ENCODE results near the gene SMARCAD1. TPM values are rescaled to one million over a fixed set of nuclear protein-coding genes. Genes with fewer than 3 reads are reported as not detected.

The SMARCAD1 gene
- total RNA-seq, 4 donors from 2014 or later, result 14.2 to 27.7 (median 18.4) TPM

GRCh38 chr4:94160774-94161173, 46.9 kb upstream of the SMARCAD1 start:
- in situ Hi-C loops (cut with MboI; ENCODE audit: low pct_ligation_motif_present in 1 of 4, low pct_unique_long_range_greater_than_20kb in 1 of 4, low sequenced_read_pairs in 3 of 4) (no loop called here), intact Hi-C loops (cut with DNase I; ENCODE audit: low total_unique reads) (no loop called here)
- DNase-seq, result no peak
- 92 to 100% methylated on average over 4 of the region's 4 CpGs for WGBS, 2 donors (ENCODE audit: low coverage in 1 of 2)
- H3K36me3 ChIP-seq, result no peaks in the 10 kb centered on the region
- TF ChIP-seq EP300 (IDR thresholded peaks at IDR 0.05; ENCODE audit: low read depth), result no peak
- TF ChIP-seq, protein P1, sequence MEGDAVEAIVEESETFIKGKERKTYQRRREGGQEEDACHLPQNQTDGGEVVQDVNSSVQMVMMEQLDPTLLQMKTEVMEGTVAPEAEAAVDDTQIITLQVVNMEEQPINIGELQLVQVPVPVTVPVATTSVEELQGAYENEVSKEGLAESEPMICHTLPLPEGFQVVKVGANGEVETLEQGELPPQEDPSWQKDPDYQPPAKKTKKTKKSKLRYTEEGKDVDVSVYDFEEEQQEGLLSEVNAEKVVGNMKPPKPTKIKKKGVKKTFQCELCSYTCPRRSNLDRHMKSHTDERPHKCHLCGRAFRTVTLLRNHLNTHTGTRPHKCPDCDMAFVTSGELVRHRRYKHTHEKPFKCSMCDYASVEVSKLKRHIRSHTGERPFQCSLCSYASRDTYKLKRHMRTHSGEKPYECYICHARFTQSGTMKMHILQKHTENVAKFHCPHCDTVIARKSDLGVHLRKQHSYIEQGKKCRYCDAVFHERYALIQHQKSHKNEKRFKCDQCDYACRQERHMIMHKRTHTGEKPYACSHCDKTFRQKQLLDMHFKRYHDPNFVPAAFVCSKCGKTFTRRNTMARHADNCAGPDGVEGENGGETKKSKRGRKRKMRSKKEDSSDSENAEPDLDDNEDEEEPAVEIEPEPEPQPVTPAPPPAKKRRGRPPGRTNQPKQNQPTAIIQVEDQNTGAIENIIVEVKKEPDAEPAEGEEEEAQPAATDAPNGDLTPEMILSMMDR (IDR thresholded peaks at IDR 0.05), result no peak
- no peak for TF ChIP-seq POLR2A (IDR thresholded peaks at IDR 0.05)
- TF ChIP-seq POLR2AphosphoS5 (IDR thresholded peaks at IDR 0.05), result no peak
- no peaks in the 10 kb centered on the region for H3K27me3 ChIP-seq
- no peak overlapping the region for H3K4me3 ChIP-seq
- H3K4me1 ChIP-seq, result no peaks in the 10 kb centered on the region
- H3K27ac ChIP-seq, result no peak overlapping the region
- H3K9me3 ChIP-seq, result no peaks in the 10 kb centered on the region

GRCh38 chr4:94165256-94165655, 42.4 kb upstream of the SMARCAD1 start:
- in situ Hi-C loops (cut with MboI; ENCODE audit: low pct_ligation_motif_present in 1 of 4, low pct_unique_long_range_greater_than_20kb in 1 of 4, low sequenced_read_pairs in 3 of 4), result no loop called here

GRCh38 chr4:94168321-94168720, 39.3 kb upstream of the SMARCAD1 start:
- Histone ChIP-seq H3K36me3 (no peaks in the 10 kb centered on the region), H3K27ac (no peak overlapping the region), H3K4me3 (no peak overlapping the region), H3K27me3 (no peaks in the 10 kb centered on the region), H3K9me3 (no peaks in the 10 kb centered on the region), H3K4me1 (no peaks in the 10 kb centered on the region)
- TF ChIP-seq EP300 (IDR thresholded peaks at IDR 0.05; ENCODE audit: low read depth) (no peak), POLR2A (IDR thresholded peaks at IDR 0.05) (no peak), POLR2AphosphoS5 (IDR thresholded peaks at IDR 0.05) (no peak)
- TF ChIP-seq, protein P1 (IDR thresholded peaks at IDR 0.05), result no peak
- in situ Hi-C loops (cut with MboI; ENCODE audit: low pct_ligation_motif_present in 1 of 4, low pct_unique_long_range_greater_than_20kb in 1 of 4, low sequenced_read_pairs in 3 of 4), result no loop called here
- intact Hi-C loops (cut with DNase I; ENCODE audit: low total_unique reads), result no loop called here
- DNase-seq, result no peak
- WGBS, 2 donors (ENCODE audit: low coverage in 1 of 2), result 79 to 80% methylated on average over 2 of the region's 2 CpGs

More at GRCh38 chr4:94165256-94165655, 42.4 kb upstream of the SMARCAD1 start:
- intact Hi-C loops (cut with DNase I; ENCODE audit: low total_unique reads), result no loop called here
- WGBS, 2 donors (ENCODE audit: low coverage in 1 of 2), result 69 to 76% methylated on average over 3 of the region's 3 CpGs
- Histone ChIP-seq H3K9me3 (no peaks in the 10 kb centered on the region), H3K4me3 (no peak overlapping the region), H3K4me1 (no peaks in the 10 kb centered on the region), H3K36me3 (no peaks in the 10 kb centered on the region), H3K27ac (no peak overlapping the region), H3K27me3 (no peaks in the 10 kb centered on the region)
- TF ChIP-seq, protein P1 (IDR thresholded peaks at IDR 0.05), result no peak
- TF ChIP-seq EP300 (IDR thresholded peaks at IDR 0.05; ENCODE audit: low read depth) (no peak), POLR2A (IDR thresholded peaks at IDR 0.05) (no peak), POLR2AphosphoS5 (IDR thresholded peaks at IDR 0.05) (no peak)
- DNase-seq, result no peak

DNA sequence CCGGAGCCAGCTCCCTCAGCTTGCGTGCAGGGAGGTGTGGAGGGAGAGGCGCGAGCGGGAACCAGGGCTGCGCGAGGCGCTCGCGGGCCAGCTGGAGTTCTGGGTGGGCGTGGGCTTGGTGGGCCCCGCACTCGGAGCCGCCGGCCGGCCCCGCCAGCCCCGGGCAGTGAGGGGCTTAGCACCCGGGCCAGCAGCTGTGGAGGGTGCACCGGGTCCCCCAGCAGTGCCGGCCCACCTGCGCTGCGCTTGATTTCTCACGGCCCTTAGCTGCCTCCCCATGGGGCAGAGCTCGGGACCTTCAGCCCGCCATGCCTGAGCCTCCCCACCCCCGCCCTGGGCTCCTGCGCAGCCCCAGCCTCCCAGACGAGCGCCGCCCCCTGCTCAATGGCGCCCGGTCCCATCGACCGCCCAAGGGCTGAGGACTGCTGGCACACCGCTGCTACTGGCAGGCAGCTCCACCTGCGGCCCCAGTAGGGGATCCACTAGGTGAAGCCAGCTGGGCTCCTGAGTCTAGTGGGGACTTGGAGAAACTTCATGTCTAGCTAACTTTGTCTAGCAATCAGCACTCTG, 37.8 kb upstream of the SMARCAD1 start:
- H3K27ac ChIP-seq, result no peak overlapping the region
- no peaks in the 10 kb centered on the region for H3K36me3 ChIP-seq
- TF ChIP-seq POLR2A (IDR thresholded peaks at IDR 0.05) (no peak), EP300 (IDR thresholded peaks at IDR 0.05; ENCODE audit: low read depth) (no peak), POLR2AphosphoS5 (IDR thresholded peaks at IDR 0.05) (no peak)
- TF ChIP-seq, protein P1 (IDR thresholded peaks at IDR 0.05), result no peak
- H3K4me3 ChIP-seq, result no peak overlapping the region
- H3K27me3 ChIP-seq, result no peaks in the 10 kb centered on the region
- WGBS, 2 donors (ENCODE audit: low coverage in 1 of 2), result 98% methylated on average over 32 of the region's 37 CpGs; no CpG with 5 or more reads in 1 of the 2 donors
- intact Hi-C loops (cut with DNase I; ENCODE audit: low total_unique reads), result no loop called here
- no peaks in the 10 kb centered on the region for H3K4me1 ChIP-seq
- no peak for DNase-seq
- H3K9me3 ChIP-seq, result no peaks in the 10 kb centered on the region
- in situ Hi-C loops (cut with MboI; ENCODE audit: low pct_ligation_motif_present in 1 of 4, low pct_unique_long_range_greater_than_20kb in 1 of 4, low sequenced_read_pairs in 3 of 4), result no loop called here

Data from transverse colon (tissue), 4 donors.